Activated CD8-positive, alpha-beta T cell treated with anti-CD3 and anti-CD28 coated beads, Interleukin-2, amount 10 ng/mL, durations not matched to agents 7 days and 5 days (primary cell): ENCODE data around the gene IL10. TPM values are rescaled to one million over a fixed set of nuclear protein-coding genes. Genes with fewer than 3 reads are reported as not detected.

Source experiments
- ATAC-seq: fragments of 150-1000 bp; cut with Tn5 transposase; one replicate; pipeline ENCODE4 v1.10.0; 2021; ENCODE audit warnings: moderate library complexity
- CTCF ChIA-PET: fragments of 350-600 bp; sonication (Branson Sonifier 250); formaldehyde crosslinking; loops from one replicate; lab custom pipeline; 2021; ENCODE audit warnings: antibody characterized with exemption; lab: Charles Lee
- POLR2A ChIA-PET: fragments of 350-600 bp; sonication (Branson Sonifier 250); formaldehyde crosslinking; loops from one replicate; lab custom pipeline; 2021; ENCODE audit warnings: antibody characterized with exemption; lab: Charles Lee
- DNase-seq: peaks from one replicate; pipeline ENCODE4 v3.0.0-alpha.2; 2020
- H3K27ac Mint-ChIP-seq: one replicate; pipeline ENCODE4 v1.8.0; 2021; ENCODE audit warnings: mild to moderate bottlenecking, mixed read lengths
- H3K27me3 Mint-ChIP-seq: one replicate; pipeline ENCODE4 v1.8.0; 2021; ENCODE audit warnings: low read depth, mixed read lengths
- H3K36me3 Mint-ChIP-seq: one replicate; pipeline ENCODE4 v1.8.0; 2021; ENCODE audit warnings: low read depth, mixed read lengths
- H3K4me1 Mint-ChIP-seq: one replicate; pipeline ENCODE4 v1.8.0; 2021; ENCODE audit warnings: low read depth, mixed read lengths
- H3K4me3 Mint-ChIP-seq: one replicate; pipeline ENCODE4 v1.8.0; 2021; ENCODE audit warnings: mild to moderate bottlenecking, mixed read lengths
- H3K9me3 Mint-ChIP-seq: one replicate; pipeline ENCODE4 v1.8.0; 2022; ENCODE audit warnings: mixed read lengths; ENCODE audit not compliant: insufficient read depth
- total RNA-seq, 2 experiments: library from RNA; stranded (reverse); gene quantifications; one replicate each; pipeline ENCODE4 v1.2.3, GENCODE V29; 2021

Gene IL10
- total RNA-seq, 2 experiments from 2014 or later = 0.32 TPM; not detected in 1

- Mint-ChIP-seq H3K36me3 (peaks cover 5% of the 10 kb centered on the region), H3K27me3 (peaks cover 32% of the 10 kb centered on the region), H3K9me3 (no peaks in the 10 kb centered on the region), H3K4me3 (no peak overlapping the region), H3K4me1 (peaks cover 59% of the 10 kb centered on the region), H3K27ac (no peak overlapping the region)
- no peak for DNase-seq
- ATAC-seq = no peak
- POLR2A ChIA-PET = interaction anchor here (0.9 kb wide), 1 partner anchor 8 kb away, joined by 3 read pairs; no protein-coding TSS in a partner anchor
- CTCF ChIA-PET = interaction anchor here (0.7 to 2.6 kb wide), 11 partner anchors 8 to 130 kb away, joined by 3 to 16 read pairs (median 4); partner anchors contain the start of gene IL19
Observed at GRCh38 chr1:206794294-206794908, 22.1 kb upstream of the IL10 start.

- CTCF ChIA-PET = interaction anchor here (0.7 to 1.6 kb wide), 4 partner anchors 14 to 119 kb away, joined by 3 to 6 read pairs (median 3); no protein-coding TSS in a partner anchor
- DNase-seq (no peak), ATAC-seq (no peak)
- Mint-ChIP-seq H3K4me3 (no peak overlapping the region), H3K36me3 (peaks cover 5% of the 10 kb centered on the region), H3K27me3 (peaks cover 31% of the 10 kb centered on the region), H3K4me1 (peaks cover 57% of the 10 kb centered on the region), H3K9me3 (no peaks in the 10 kb centered on the region), H3K27ac (peak overlapping the region; percentile 26)
- POLR2A ChIA-PET = no interaction called here
Observed at GRCh38 chr1:206793620-206794019, 21.3 kb upstream of the IL10 start.

- peaks cover 5% of the 10 kb centered on the region for H3K36me3 Mint-ChIP-seq
- peaks cover 30% of the 10 kb centered on the region for H3K27me3 Mint-ChIP-seq
- no peak overlapping the region for H3K4me3 Mint-ChIP-seq
- H3K9me3 Mint-ChIP-seq = no peaks in the 10 kb centered on the region
- ATAC-seq = no peak
- no peak overlapping the region for H3K27ac Mint-ChIP-seq
- ChIA-PET POLR2A (interaction anchor here (0.7 kb wide), 1 partner anchor 37 kb away, joined by 3 read pairs; no protein-coding TSS in a partner anchor), CTCF (interaction anchor here (0.6 to 0.7 kb wide), 2 partner anchors 58 to 119 kb away, joined by 3 read pairs; no protein-coding TSS in a partner anchor)
- H3K4me1 Mint-ChIP-seq = peaks cover 54% of the 10 kb centered on the region
- no peak for DNase-seq
Observed at GRCh38 chr1:206792939-206793607, 20.8 kb upstream of the IL10 start.

GRCh38 chr1:206790502-206791250, 18.4 kb upstream of the IL10 start:
- no peaks in the 10 kb centered on the region for H3K9me3 Mint-ChIP-seq
- H3K4me3 Mint-ChIP-seq = no peak overlapping the region
- H3K36me3 Mint-ChIP-seq = peaks cover 5% of the 10 kb centered on the region
- peaks cover 71% of the 10 kb centered on the region for H3K4me1 Mint-ChIP-seq
- H3K27ac Mint-ChIP-seq = peak overlapping the region; percentile 47
- DNase-seq (no peak), ATAC-seq (no peak)
- ChIA-PET POLR2A (interaction anchor here (0.8 to 1.8 kb wide), 2 partner anchors 13 to 126 kb away, joined by 3 to 4 read pairs; no protein-coding TSS in a partner anchor), CTCF (interaction anchor here (0.6 to 8.4 kb wide), 8 partner anchors 9 to 156 kb away, joined by 3 to 63 read pairs (median 4); no protein-coding TSS in a partner anchor)
- H3K27me3 Mint-ChIP-seq = peaks cover 33% of the 10 kb centered on the region

GRCh38 chr1:206788487-206789050, 16.3 kb upstream of the IL10 start:
- POLR2A ChIA-PET = interaction anchor here (0.5 to 1.3 kb wide), 2 partner anchors 16 to 17 kb away, joined by 3 to 4 read pairs; partner anchors contain the start of gene IL10
- H3K9me3 Mint-ChIP-seq = no peaks in the 10 kb centered on the region
- DNase-seq = no peak
- peaks cover 79% of the 10 kb centered on the region for H3K4me1 Mint-ChIP-seq
- CTCF ChIA-PET = interaction anchor here (1.0 to 8.4 kb wide), 8 partner anchors 10 to 124 kb away, joined by 3 to 63 read pairs (median 6); no protein-coding TSS in a partner anchor
- H3K27ac Mint-ChIP-seq = no peak overlapping the region
- H3K36me3 Mint-ChIP-seq = no peaks in the 10 kb centered on the region
- peaks cover 29% of the 10 kb centered on the region for H3K27me3 Mint-ChIP-seq
- H3K4me3 Mint-ChIP-seq = no peak overlapping the region
- ATAC-seq = no peak

GRCh38 chr1:206787891-206788290, 15.6 kb upstream of the IL10 start:
- ChIA-PET CTCF (interaction anchor here (1.8 to 8.4 kb wide), 8 partner anchors 11 to 125 kb away, joined by 4 to 63 read pairs (median 24); partner anchors contain the start of genes IL10 and IL19), POLR2A (interaction anchor here (0.5 to 1.3 kb wide), 2 partner anchors 16 to 17 kb away, joined by 3 to 4 read pairs; partner anchors contain the start of gene IL10)
- no peak overlapping the region for H3K4me3 Mint-ChIP-seq
- H3K9me3 Mint-ChIP-seq = no peaks in the 10 kb centered on the region
- peaks cover 29% of the 10 kb centered on the region for H3K27me3 Mint-ChIP-seq
- H3K4me1 Mint-ChIP-seq = peaks cover 84% of the 10 kb centered on the region
- H3K27ac Mint-ChIP-seq = peak overlapping the region; percentile 7
- DNase-seq = no peak
- ATAC-seq = no peak
- no peaks in the 10 kb centered on the region for H3K36me3 Mint-ChIP-seq

- Mint-ChIP-seq H3K27ac (no peak overlapping the region), H3K4me3 (no peak overlapping the region), H3K36me3 (no peaks in the 10 kb centered on the region), H3K9me3 (no peaks in the 10 kb centered on the region), H3K4me1 (peaks cover 82% of the 10 kb centered on the region), H3K27me3 (peaks cover 29% of the 10 kb centered on the region)
- POLR2A ChIA-PET = interaction anchor here (1.0 to 1.2 kb wide), 5 partner anchors 8 to 20 kb away, joined by 3 to 4 read pairs (median 3); partner anchors contain the start of gene IL19
- DNase-seq = no peak
- CTCF ChIA-PET = interaction anchor here (0.9 to 8.4 kb wide), 17 partner anchors 9 to 196 kb away, joined by 3 to 63 read pairs (median 5); partner anchors contain the start of genes FCMR, IL10 and IL19
- ATAC-seq = no peak
Observed at GRCh38 chr1:206786212-206786886, 14.1 kb upstream of the IL10 start.

GRCh38 chr1:206785182-206785765, 13.0 kb upstream of the IL10 start:
- POLR2A ChIA-PET = interaction anchor here (1.2 kb wide), 2 partner anchors 19 kb away, joined by 3 to 4 read pairs; no protein-coding TSS in a partner anchor
- Mint-ChIP-seq H3K27ac (no peak overlapping the region), H3K27me3 (peaks cover 23% of the 10 kb centered on the region), H3K9me3 (no peaks in the 10 kb centered on the region), H3K4me3 (no peak overlapping the region), H3K36me3 (no peaks in the 10 kb centered on the region), H3K4me1 (peaks cover 73% of the 10 kb centered on the region)
- no peak for ATAC-seq
- CTCF ChIA-PET = interaction anchor here (1.2 to 8.4 kb wide), 11 partner anchors 10 to 197 kb away, joined by 3 to 63 read pairs (median 19); partner anchors contain the start of genes IL10 and IL19
- DNase-seq = no peak

GRCh38 chr1:206784471-206784903, 12.2 kb upstream of the IL10 start:
- Mint-ChIP-seq H3K27ac (peak overlapping the region; percentile 86), H3K4me3 (peak overlapping the region; percentile 35), H3K4me1 (peaks cover 66% of the 10 kb centered on the region), H3K36me3 (no peaks in the 10 kb centered on the region), H3K9me3 (no peaks in the 10 kb centered on the region), H3K27me3 (peaks cover 15% of the 10 kb centered on the region)
- POLR2A ChIA-PET = interaction anchor here (0.9 kb wide), 1 partner anchor 24 kb away, joined by 3 read pairs; no protein-coding TSS in a partner anchor
- ATAC-seq = peak; percentile 84
- CTCF ChIA-PET = interaction anchor here (0.8 to 8.4 kb wide), 11 partner anchors 11 to 127 kb away, joined by 3 to 63 read pairs (median 8); partner anchors contain the start of genes IL10 and IL19
- peak; percentile 94 for DNase-seq

GRCh38 chr1:206783506-206783905, 11.2 kb upstream of the IL10 start:
- Mint-ChIP-seq H3K36me3 (no peaks in the 10 kb centered on the region), H3K27me3 (peaks cover 9% of the 10 kb centered on the region), H3K4me3 (no peak overlapping the region), H3K9me3 (no peaks in the 10 kb centered on the region), H3K27ac (peak overlapping the region; percentile 31), H3K4me1 (peaks cover 66% of the 10 kb centered on the region)
- ATAC-seq (no peak), DNase-seq (no peak)
- ChIA-PET CTCF (interaction anchor here (0.8 to 8.4 kb wide), 12 partner anchors 10 to 128 kb away, joined by 3 to 63 read pairs (median 8); partner anchors contain the start of genes IL10 and IL19), POLR2A (no interaction called here)
